HEK293T (cell line): ENCODE results near the gene PHKB.

Source experiments
- CTCF ChIA-PET: fragments of 350-600 bp; formaldehyde crosslinking; extraction: SDS; loops from one replicate; lab custom pipeline; 2021; ENCODE audit warnings: antibody characterized with exemption, inconsistent platforms; lab: Yijun Ruan, JAX
- POLR2A ChIA-PET: fragments of 350-600 bp; formaldehyde crosslinking; extraction: SDS; loops from one replicate; lab custom pipeline; 2020; ENCODE audit warnings: antibody characterized with exemption, inconsistent platforms; lab: Yijun Ruan, JAX
- DNase-seq: peaks from one replicate; pipeline ENCODE4 v3.0.0; 2012; ENCODE audit warnings: mixed read lengths; ENCODE audit errors: extremely low spot score
- ARNT ChIP-seq: fragments of 450-650 bp; IDR thresholded peaks from 2 replicates; pipeline ENCODE4 v1.6.1; 2017; ENCODE audit warnings: mild to moderate bottlenecking
- BHLHE40 ChIP-seq: fragments of 450-650 bp; IDR thresholded peaks from 2 replicates; pipeline ENCODE4 v1.6.1; 2016; ENCODE audit warnings: mild to moderate bottlenecking, moderate library complexity, borderline replicate concordance
- CTBP1 ChIP-seq: fragments of 450-650 bp; IDR thresholded peaks from 2 replicates; pipeline ENCODE4 v1.6.1; 2016; ENCODE audit warnings: borderline replicate concordance
- ELF4 ChIP-seq: fragments of 450-650 bp; IDR thresholded peaks from 2 replicates; pipeline ENCODE4 v1.6.1; 2017; ENCODE audit warnings: antibody characterized with exemption
- FOXA1 ChIP-seq: fragments of 450-650 bp; IDR thresholded peaks from 2 replicates; pipeline ENCODE4 v1.6.1; 2016; ENCODE audit warnings: mild to moderate bottlenecking
- FOXK2 ChIP-seq: fragments of 450-650 bp; IDR thresholded peaks from 2 replicates; pipeline ENCODE4 v1.6.1; 2016; ENCODE audit warnings: mild to moderate bottlenecking
- FOXM1 ChIP-seq: fragments of 450-650 bp; IDR thresholded peaks from 2 replicates; pipeline ENCODE4 v1.6.1; 2017; ENCODE audit warnings: mild to moderate bottlenecking, borderline replicate concordance
- HDGF ChIP-seq: fragments of 450-650 bp; IDR thresholded peaks from 2 replicates; pipeline ENCODE4 v1.6.1; 2017; ENCODE audit warnings: antibody characterized with exemption, borderline replicate concordance
- L3MBTL2 ChIP-seq: fragments of 450-650 bp; conservative IDR thresholded peaks from 2 replicates; pipeline ENCODE4 v1.6.1; 2016; ENCODE audit warnings: mild to moderate bottlenecking
- LEF1 ChIP-seq: fragments of 450-650 bp; IDR thresholded peaks from 2 replicates; pipeline ENCODE4 v1.6.1; 2017; ENCODE audit warnings: mild to moderate bottlenecking, borderline replicate concordance
- NFRKB ChIP-seq: fragments of 450-650 bp; IDR thresholded peaks from 2 replicates; pipeline ENCODE4 v1.6.1; 2016; ENCODE audit warnings: mild to moderate bottlenecking, moderate library complexity
- SP1 ChIP-seq: fragments of 450-650 bp; IDR thresholded peaks from 2 replicates; pipeline ENCODE4 v1.6.1; 2017
- SUZ12 ChIP-seq: fragments of 450-650 bp; IDR thresholded peaks from 2 replicates; pipeline ENCODE4 v1.6.1; 2016; ENCODE audit warnings: mild to moderate bottlenecking
- TARDBP ChIP-seq: fragments of 450-650 bp; IDR thresholded peaks from 2 replicates; pipeline ENCODE4 v1.6.1; 2016
- ZNF384 ChIP-seq: fragments of 450-650 bp; IDR thresholded peaks from 2 replicates; pipeline ENCODE4 v1.6.1; 2016
- TF ChIP-seq, protein P1 (sequence below): fragments of 450-650 bp; IDR thresholded peaks from 2 replicates; pipeline ENCODE4 v1.6.1; 2016

The PHKB gene

DNA sequence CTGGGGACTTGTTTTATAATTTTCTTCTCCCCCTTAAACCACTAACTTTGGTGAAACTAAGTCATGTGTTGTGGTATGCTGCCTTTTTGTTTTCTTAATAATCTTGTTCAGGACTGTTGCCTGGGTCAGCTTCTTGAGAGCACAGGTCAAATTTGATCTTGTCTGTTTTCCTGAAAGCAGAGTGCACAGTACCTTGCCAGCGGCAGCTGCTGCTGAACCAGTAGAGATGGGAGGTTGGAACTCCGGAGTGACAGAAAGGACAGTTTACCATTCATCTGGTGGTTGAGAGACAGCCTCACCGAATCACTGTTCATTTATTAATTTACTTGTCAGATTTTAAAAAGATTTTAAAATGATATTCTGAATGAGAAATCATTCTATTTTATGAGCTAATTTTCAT is 125.0 kb downstream of the PHKB start:
- no peak for DNase-seq
- ChIA-PET POLR2A (no interaction called here), CTCF (no interaction called here)
- no peak for TF ChIP-seq LEF1
- no peak for TF ChIP-seq HDGF
- TF ChIP-seq NFRKB = no peak
- TF ChIP-seq FOXM1 = no peak
- TF ChIP-seq SUZ12 = no peak
- no peak for TF ChIP-seq SP1
- TF ChIP-seq TARDBP = no peak
- TF ChIP-seq ZNF384 = no peak
- no peak for TF ChIP-seq L3MBTL2
- no peak for TF ChIP-seq BHLHE40
- TF ChIP-seq, protein P1, sequence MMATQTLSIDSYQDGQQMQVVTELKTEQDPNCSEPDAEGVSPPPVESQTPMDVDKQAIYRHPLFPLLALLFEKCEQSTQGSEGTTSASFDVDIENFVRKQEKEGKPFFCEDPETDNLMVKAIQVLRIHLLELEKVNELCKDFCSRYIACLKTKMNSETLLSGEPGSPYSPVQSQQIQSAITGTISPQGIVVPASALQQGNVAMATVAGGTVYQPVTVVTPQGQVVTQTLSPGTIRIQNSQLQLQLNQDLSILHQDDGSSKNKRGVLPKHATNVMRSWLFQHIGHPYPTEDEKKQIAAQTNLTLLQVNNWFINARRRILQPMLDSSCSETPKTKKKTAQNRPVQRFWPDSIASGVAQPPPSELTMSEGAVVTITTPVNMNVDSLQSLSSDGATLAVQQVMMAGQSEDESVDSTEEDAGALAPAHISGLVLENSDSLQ = no peak
- TF ChIP-seq FOXK2 = no peak
- TF ChIP-seq ARNT = no peak
- TF ChIP-seq CTBP1 = no peak
- TF ChIP-seq ELF4 = no peak
- TF ChIP-seq FOXA1 = no peak

DNA sequence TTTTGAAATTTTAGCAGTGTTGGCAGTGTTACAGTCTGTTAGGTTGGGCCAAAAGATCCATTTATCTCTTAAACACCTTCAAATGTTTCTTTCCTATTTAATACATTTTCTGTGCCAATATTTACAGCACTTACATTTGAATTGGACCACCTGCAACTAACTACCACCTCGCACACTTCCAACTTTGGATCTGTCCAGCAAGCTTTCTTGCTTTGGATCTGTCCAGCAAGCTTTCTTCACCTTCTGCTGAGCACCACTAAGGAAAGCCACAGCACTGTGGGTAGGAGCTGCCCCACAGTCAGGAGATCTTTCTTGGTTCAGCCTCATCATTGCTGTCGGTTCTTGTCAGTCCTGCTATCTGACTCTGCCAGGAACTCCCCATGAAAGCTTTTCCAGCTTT is 129.3 kb downstream of the PHKB start:
- no peak for TF ChIP-seq HDGF
- TF ChIP-seq L3MBTL2 = no peak
- no peak for TF ChIP-seq CTBP1
- no peak for TF ChIP-seq FOXM1
- TF ChIP-seq TARDBP = no peak
- TF ChIP-seq NFRKB = no peak
- TF ChIP-seq BHLHE40 = no peak
- TF ChIP-seq SUZ12 = no peak
- ChIA-PET POLR2A (no interaction called here), CTCF (no interaction called here)
- DNase-seq = no peak

DNA sequence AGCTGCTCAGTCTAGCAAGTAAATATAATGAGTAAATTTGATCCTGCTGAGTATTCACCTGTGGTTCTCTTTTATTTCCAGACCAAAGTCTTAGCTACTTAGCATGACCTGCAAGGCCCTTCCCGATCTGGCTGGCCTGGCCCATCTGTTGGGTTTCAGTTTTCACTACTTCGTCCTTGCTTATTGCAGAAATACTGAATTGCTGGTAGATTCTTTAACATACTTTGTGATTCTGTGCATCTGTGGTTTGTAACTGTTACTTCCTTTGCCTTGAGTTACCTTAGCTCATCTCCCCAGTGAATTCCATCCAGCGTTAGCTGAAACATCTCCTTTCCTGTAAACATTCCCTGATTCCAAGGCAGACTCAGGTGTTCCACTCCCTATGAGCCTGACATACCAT is 131.1 kb downstream of the PHKB start:
- DNase-seq = no peak
- ChIA-PET POLR2A (no interaction called here), CTCF (no interaction called here)
- TF ChIP-seq SP1 = no peak
- no peak for TF ChIP-seq BHLHE40
- TF ChIP-seq FOXK2 = no peak
- no peak for TF ChIP-seq ZNF384
- no peak for TF ChIP-seq CTBP1
- no peak for TF ChIP-seq NFRKB
- no peak for TF ChIP-seq FOXA1
- no peak for TF ChIP-seq ARNT
- TF ChIP-seq FOXM1 = no peak

DNA sequence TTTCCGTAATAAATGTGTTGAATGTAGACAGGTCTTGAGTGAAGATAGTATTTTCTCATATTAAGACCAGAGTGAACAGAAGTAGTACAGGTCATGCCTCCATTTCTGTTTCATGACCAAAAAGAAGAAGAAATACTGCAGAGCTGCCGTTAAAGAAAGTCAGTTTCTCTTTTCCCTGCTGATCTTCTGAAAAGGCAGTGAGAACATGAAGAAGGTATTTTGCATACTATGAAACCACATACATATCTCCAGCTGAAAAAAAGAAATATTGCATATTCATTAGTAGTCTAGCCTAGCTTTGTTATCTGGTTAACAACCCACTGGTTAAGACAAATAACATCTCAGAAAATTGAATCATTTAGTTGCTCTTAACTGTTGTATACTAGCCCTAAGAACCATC is 138.4 kb downstream of the PHKB start:
- CTCF ChIA-PET = no interaction called here
- POLR2A ChIA-PET = no interaction called here
- TF ChIP-seq TARDBP (no peak), ZNF384 (no peak), SUZ12 (no peak), HDGF (no peak), SP1 (no peak), CTBP1 (no peak), ARNT (no peak), L3MBTL2 (no peak), FOXK2 (no peak), ELF4 (no peak), BHLHE40 (no peak), FOXA1 (no peak), NFRKB (no peak), FOXM1 (no peak)
- no peak for DNase-seq

DNA sequence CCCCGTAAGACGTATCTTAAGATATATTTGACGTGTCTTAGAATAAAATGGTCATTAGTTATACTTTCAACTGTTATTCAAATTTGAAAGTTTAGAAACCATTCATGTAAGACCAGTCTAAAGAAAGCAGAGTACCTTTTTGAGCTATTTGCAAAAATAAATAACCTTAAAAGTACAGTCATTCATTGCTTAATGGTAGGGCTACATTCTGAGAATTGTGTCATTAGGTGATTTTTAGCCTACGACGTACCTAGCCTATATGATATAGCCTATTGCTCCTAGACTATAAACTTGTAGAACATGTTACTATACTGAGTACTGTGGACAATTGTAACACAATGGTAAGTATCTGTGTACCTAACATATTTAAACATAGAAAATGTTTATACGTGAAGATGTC is 139.2 kb downstream of the PHKB start:
- ChIA-PET POLR2A (no interaction called here), CTCF (no interaction called here)
- DNase-seq = no peak
- TF ChIP-seq CTBP1 (no peak), TARDBP (no peak)

DNA sequence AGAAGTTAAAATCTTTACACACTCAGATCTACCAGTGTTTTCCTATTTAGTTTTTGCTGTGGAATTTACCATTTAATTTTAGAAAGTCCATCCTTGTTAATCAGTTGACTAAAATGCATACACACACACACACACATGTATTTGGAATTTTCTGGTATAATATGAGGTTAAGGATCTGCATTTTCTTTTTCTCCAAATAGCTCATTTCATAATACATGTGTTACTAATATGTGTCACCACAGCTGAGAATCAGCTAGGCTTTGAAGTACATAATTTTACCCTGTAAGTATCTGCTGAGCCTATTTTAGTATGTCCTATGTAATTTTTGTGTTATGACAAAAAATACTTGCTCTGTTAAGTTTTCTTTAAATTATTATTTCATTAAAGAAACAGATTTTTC is 143.2 kb downstream of the PHKB start:
- TF ChIP-seq SUZ12 (no peak), FOXA1 (no peak), TARDBP (no peak), BHLHE40 (no peak), LEF1 (no peak), FOXM1 (no peak), ZNF384 (no peak), CTBP1 (no peak), ARNT (no peak), HDGF (no peak), L3MBTL2 (no peak), FOXK2 (no peak), SP1 (no peak), ELF4 (no peak), NFRKB (no peak)
- TF ChIP-seq, protein P1 = no peak
- POLR2A ChIA-PET = no interaction called here
- CTCF ChIA-PET = no interaction called here
- DNase-seq = no peak

DNA sequence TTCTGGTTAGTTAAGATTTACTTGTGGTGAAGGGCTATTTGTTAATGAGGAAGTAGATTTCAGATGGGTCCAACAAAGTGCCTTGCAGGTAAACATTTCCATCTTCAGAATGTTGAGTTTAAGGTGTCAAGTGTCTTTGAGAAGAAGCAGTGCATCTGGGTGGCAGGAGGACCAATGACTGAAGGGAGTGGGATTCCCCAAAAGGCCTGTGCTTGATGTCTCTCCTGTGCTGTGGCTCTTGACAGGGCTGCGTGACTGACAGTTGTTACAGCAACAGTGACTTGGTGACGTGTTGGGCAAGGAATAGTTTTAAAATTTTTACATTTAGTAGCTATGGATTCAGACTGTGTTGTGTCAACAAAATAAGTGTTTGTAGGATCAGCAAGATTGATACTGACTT is 149.9 kb downstream of the PHKB start:
- POLR2A ChIA-PET = no interaction called here
- TF ChIP-seq ELF4 (no peak), TARDBP (no peak), ARNT (no peak), BHLHE40 (no peak), CTBP1 (no peak)
- TF ChIP-seq, protein P1 = no peak
- CTCF ChIA-PET = no interaction called here
- DNase-seq = no peak
